OCI-LY7 (cell line): ENCODE results near the gene SLC66A2. TPM values are rescaled to one million over a fixed set of nuclear protein-coding genes. Genes with fewer than 3 reads are reported as not detected.

Experiments
- BruUV-seq: library from RNA; stranded (reverse); fragments of 400-500 nt; replicated peaks from 2 replicates; lab custom pipeline; 2021; lab: Mats Ljungman, UMichigan
- CTCF ChIA-PET: fragments of 300-600 bp; sonication (Branson Sonifier 250); formaldehyde crosslinking; loops from one replicate; lab custom pipeline; 2022; ENCODE audit warnings: antibody characterized with exemption; ENCODE audit not compliant: unreplicated experiment; lab: Charles Lee
- POLR2A ChIA-PET: fragments of 300-600 bp; sonication (Branson Sonifier 250); formaldehyde crosslinking; loops from one replicate; lab custom pipeline; 2022; ENCODE audit warnings: antibody characterized with exemption; lab: Charles Lee
- DNase-seq: peaks from one replicate; pipeline ENCODE4 v3.0.0-alpha.2; 2015; ENCODE audit warnings: low spot score
- H2AFZ ChIP-seq: fragments of 200-600 bp; sonication (generic), shearing (Covaris generic); 2 replicates; pipeline ENCODE4 v1.6.1; 2014; ENCODE audit warnings: mild to moderate bottlenecking, antibody characterized with exemption, low read length, moderate library complexity
- H3K27ac ChIP-seq: fragments of 200-600 bp; sonication (generic); 2 replicates; pipeline ENCODE4 v1.5.1; 2014; ENCODE audit warnings: mixed run types, low read depth, mild to moderate bottlenecking, moderate library complexity, low read length, inconsistent platforms; ENCODE audit not compliant: poor library complexity, severe bottlenecking
- H3K36me3 ChIP-seq: fragments of 200-600 bp; sonication (generic); 2 replicates; pipeline ENCODE4 v1.6.1; 2014; ENCODE audit warnings: mild to moderate bottlenecking, antibody characterized with exemption, low read length, moderate library complexity, mixed read lengths; ENCODE audit not compliant: insufficient read depth
- H3K4me1 ChIP-seq: fragments of 200-600 bp; sonication (generic); 2 replicates; pipeline ENCODE4 v1.5.1; 2014; ENCODE audit warnings: mild to moderate bottlenecking, low read length; ENCODE audit not compliant: insufficient read depth, poor library complexity, severe bottlenecking
- H3K4me2 ChIP-seq: fragments of 200-600 bp; sonication (generic); 2 replicates; pipeline ENCODE4 v1.6.1; 2014; ENCODE audit warnings: mild to moderate bottlenecking, low read length
- H3K4me3 ChIP-seq: fragments of 200-600 bp; sonication (generic); 2 replicates; pipeline ENCODE4 v1.5.1; 2014; ENCODE audit warnings: mild to moderate bottlenecking, low read depth, low read length; ENCODE audit not compliant: poor library complexity, severe bottlenecking
- H3K79me2 ChIP-seq: fragments of 200-600 bp; sonication (generic); 2 replicates; pipeline ENCODE4 v1.6.1; 2016; ENCODE audit warnings: low read depth, mild to moderate bottlenecking, low read length, moderate library complexity, mixed read lengths; ENCODE audit not compliant: insufficient read depth
- H3K9me2 ChIP-seq: fragments of 200-600 bp; sonication (generic); 2 replicates; pipeline ENCODE4 v1.6.1; 2016; ENCODE audit warnings: mild to moderate bottlenecking, low read length, mixed read lengths; ENCODE audit not compliant: insufficient read depth
- H3K9me3 ChIP-seq: fragments of 200-600 bp; sonication (generic); 2 replicates; pipeline ENCODE4 v1.6.1; 2014; ENCODE audit warnings: mild to moderate bottlenecking, mixed run types, low read length, mixed read lengths
- H4K20me1 ChIP-seq: fragments of 200-600 bp; sonication (generic); 2 replicates; pipeline ENCODE4 v1.6.1; 2014; ENCODE audit warnings: mild to moderate bottlenecking, antibody characterized with exemption, low read length, moderate library complexity, mixed read lengths; ENCODE audit not compliant: insufficient read depth
- CTCF ChIP-seq: fragments of 200-600 bp; sonication (generic); conservative IDR thresholded peaks from 2 replicates; pipeline ENCODE4 v1.5.1; 2014; ENCODE audit warnings: mild to moderate bottlenecking, antibody characterized with exemption, low read length, moderate library complexity, mixed read lengths
- EZH2phosphoT487 ChIP-seq: fragments of 200-600 bp; sonication (generic); IDR thresholded peaks from 2 replicates; pipeline ENCODE4 v1.6.1; 2018; ENCODE audit warnings: low read depth, borderline replicate concordance, mild to moderate bottlenecking, mixed run types, antibody characterized with exemption, low read length, moderate library complexity, mixed read lengths
- intact Hi-C: fragments of 100-400 bp; cut with micrococcal nuclease; formaldehyde crosslinking; loops from one replicate; pipeline ENCODE4 v1.10.0; 2022; ENCODE audit not compliant: unreplicated experiment
- total RNA-seq, 2 experiments: library from RNA; depleted of rRNA in 1 of 2; stranded (reverse); fragments of >200 nt in 1 of 2; shearing (Covaris generic) in 1 of 2; gene quantifications; 2 replicates each; pipeline ENCODE4 v1.2.3, GENCODE V29; 2014 to 2022

Gene SLC66A2
- total RNA-seq, 2 experiments from 2014 or later: 14.5 to 17.9 TPM

GRCh38 chr18:79912409-79912991 lies 39.0 kb downstream of the SLC66A2 start:
- DNase-seq: no peak
- ChIA-PET CTCF (no interaction called here), POLR2A (no interaction called here)
- no TSS peak for BruUV-seq
- Histone ChIP-seq H2AFZ (no peak overlapping the region), H3K27ac (no peak overlapping the region), H3K4me2 (no peak overlapping the region), H4K20me1 (no peaks in the 10 kb centered on the region), H3K9me3 (no peaks in the 10 kb centered on the region), H3K9me2 (no peaks in the 10 kb centered on the region), H3K79me2 (no peaks in the 10 kb centered on the region), H3K4me3 (no peak overlapping the region), H3K4me1 (no peaks in the 10 kb centered on the region), H3K36me3 (no peaks in the 10 kb centered on the region)
- TF ChIP-seq CTCF (no peak), EZH2phosphoT487 (no peak)
- intact Hi-C loops: no loop called here

GRCh38 chr18:79911344-79912270 lies 39.8 kb downstream of the SLC66A2 start:
- Histone ChIP-seq H2AFZ (no peak overlapping the region), H3K4me2 (no peak overlapping the region), H3K9me3 (no peaks in the 10 kb centered on the region), H3K36me3 (no peaks in the 10 kb centered on the region), H3K4me3 (no peak overlapping the region), H4K20me1 (no peaks in the 10 kb centered on the region), H3K9me2 (no peaks in the 10 kb centered on the region), H3K27ac (no peak overlapping the region), H3K79me2 (no peaks in the 10 kb centered on the region), H3K4me1 (no peaks in the 10 kb centered on the region)
- ChIA-PET POLR2A (no interaction called here), CTCF (no interaction called here)
- BruUV-seq: no TSS peak
- intact Hi-C loops: no loop called here
- no peak for DNase-seq
- no peak for TF ChIP-seq EZH2phosphoT487

- TF ChIP-seq CTCF (no peak), EZH2phosphoT487 (no peak)
- H3K79me2 ChIP-seq: no peaks in the 10 kb centered on the region
- H3K4me1 ChIP-seq: no peaks in the 10 kb centered on the region
- H2AFZ ChIP-seq: no peak overlapping the region
- H3K9me2 ChIP-seq: no peaks in the 10 kb centered on the region
- no peaks in the 10 kb centered on the region for H3K9me3 ChIP-seq
- no peak overlapping the region for H3K4me3 ChIP-seq
- intact Hi-C loops: no loop called here
- H3K4me2 ChIP-seq: no peak overlapping the region
- ChIA-PET CTCF (no interaction called here), POLR2A (no interaction called here)
- H3K36me3 ChIP-seq: no peaks in the 10 kb centered on the region
- H3K27ac ChIP-seq: no peak overlapping the region
- H4K20me1 ChIP-seq: no peaks in the 10 kb centered on the region
- BruUV-seq: no TSS peak
- DNase-seq: no peak
Measured at GRCh38 chr18:79910563-79911343, 40.7 kb downstream of the SLC66A2 start.
